GM19193 (cell line): ENCODE data around the gene FLT1.

ENCODE experiments used
- POLR2A ChIP-seq: IDR thresholded peaks from 4 replicates; pipeline ENCODE4 v1.6.1; 2011; ENCODE audit not compliant: insufficient read depth, insufficient read length; ENCODE audit errors: extremely low read depth

FLT1 gene, protein sequence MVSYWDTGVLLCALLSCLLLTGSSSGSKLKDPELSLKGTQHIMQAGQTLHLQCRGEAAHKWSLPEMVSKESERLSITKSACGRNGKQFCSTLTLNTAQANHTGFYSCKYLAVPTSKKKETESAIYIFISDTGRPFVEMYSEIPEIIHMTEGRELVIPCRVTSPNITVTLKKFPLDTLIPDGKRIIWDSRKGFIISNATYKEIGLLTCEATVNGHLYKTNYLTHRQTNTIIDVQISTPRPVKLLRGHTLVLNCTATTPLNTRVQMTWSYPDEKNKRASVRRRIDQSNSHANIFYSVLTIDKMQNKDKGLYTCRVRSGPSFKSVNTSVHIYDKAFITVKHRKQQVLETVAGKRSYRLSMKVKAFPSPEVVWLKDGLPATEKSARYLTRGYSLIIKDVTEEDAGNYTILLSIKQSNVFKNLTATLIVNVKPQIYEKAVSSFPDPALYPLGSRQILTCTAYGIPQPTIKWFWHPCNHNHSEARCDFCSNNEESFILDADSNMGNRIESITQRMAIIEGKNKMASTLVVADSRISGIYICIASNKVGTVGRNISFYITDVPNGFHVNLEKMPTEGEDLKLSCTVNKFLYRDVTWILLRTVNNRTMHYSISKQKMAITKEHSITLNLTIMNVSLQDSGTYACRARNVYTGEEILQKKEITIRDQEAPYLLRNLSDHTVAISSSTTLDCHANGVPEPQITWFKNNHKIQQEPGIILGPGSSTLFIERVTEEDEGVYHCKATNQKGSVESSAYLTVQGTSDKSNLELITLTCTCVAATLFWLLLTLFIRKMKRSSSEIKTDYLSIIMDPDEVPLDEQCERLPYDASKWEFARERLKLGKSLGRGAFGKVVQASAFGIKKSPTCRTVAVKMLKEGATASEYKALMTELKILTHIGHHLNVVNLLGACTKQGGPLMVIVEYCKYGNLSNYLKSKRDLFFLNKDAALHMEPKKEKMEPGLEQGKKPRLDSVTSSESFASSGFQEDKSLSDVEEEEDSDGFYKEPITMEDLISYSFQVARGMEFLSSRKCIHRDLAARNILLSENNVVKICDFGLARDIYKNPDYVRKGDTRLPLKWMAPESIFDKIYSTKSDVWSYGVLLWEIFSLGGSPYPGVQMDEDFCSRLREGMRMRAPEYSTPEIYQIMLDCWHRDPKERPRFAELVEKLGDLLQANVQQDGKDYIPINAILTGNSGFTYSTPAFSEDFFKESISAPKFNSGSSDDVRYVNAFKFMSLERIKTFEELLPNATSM (N-terminal part only)

DNA sequence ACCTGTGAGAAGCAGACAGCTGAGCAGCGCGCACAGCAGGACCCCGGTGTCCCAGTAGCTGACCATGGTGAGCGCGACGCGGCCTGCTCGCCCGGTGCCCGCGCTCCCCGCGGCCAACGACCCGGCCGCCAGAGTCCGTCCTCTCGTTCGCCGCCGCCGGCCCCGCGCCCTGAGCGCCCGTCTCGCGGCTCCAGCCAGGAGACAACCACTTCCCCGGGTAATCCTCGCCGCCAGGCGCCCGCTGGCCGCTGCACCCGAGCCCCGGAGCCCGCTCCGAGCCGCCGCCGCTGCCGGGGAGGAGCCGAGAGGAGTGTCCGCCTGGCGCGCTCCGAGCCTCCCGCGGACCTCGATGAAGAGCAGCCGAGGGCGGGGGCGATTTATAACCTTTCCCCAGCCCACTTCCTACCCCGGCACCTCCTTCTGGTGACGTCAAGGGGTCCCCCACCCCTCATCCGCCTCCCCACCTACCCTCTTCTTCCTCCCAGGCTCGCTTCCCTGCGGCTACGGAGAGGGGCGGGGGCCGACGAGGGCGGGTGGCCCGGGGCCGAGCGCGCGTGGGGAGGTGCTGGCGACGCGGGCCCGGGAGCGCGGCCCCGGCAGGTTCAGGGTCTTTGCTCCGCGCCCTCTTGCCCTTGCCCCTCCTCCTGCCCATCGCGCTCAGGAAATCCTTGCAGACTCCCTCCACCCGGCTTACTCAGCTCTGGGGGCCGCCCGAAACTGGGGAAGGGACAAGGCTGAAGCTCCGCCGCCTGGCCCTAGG, at the start of gene FLT1:
TSS of gene FLT1 (minus strand) at position 351 of the 760 bp plus-strand sequence. CDS start at position 66, 285 bp downstream.
- TF ChIP-seq POLR2A = peak; percentile 54

GRCh38 chr13:28544026-28544425, 49.1 kb upstream of the FLT1 start:
- no peak for TF ChIP-seq POLR2A

DNA sequence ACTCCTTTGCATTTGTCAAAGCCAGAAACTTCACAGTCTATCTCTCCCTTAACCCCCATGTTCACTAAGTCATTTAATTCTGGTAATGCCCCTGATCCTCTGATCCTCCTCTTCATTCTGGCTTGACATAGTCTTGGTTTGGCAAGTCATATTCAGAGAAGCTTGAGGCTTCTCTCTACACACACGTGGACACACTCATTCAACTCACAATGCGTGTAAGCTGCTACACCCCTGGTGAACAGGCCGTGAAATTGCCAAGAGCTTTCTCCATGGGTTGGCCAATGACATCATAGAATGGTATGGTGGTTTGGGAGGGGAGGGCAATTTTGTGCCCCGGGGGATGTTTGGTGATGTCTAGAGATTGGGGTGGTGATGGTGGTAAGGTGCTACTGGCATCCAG, 47.9 kb upstream of the FLT1 start:
- no peak for TF ChIP-seq POLR2A

- TF ChIP-seq POLR2A = no peak
These were observed 47.0 kb upstream of the FLT1 start for GRCh38 chr13:28541966-28542365.

- TF ChIP-seq POLR2A = no peak
These were observed 45.7 kb upstream of the FLT1 start for GRCh38 chr13:28540612-28541011.

DNA sequence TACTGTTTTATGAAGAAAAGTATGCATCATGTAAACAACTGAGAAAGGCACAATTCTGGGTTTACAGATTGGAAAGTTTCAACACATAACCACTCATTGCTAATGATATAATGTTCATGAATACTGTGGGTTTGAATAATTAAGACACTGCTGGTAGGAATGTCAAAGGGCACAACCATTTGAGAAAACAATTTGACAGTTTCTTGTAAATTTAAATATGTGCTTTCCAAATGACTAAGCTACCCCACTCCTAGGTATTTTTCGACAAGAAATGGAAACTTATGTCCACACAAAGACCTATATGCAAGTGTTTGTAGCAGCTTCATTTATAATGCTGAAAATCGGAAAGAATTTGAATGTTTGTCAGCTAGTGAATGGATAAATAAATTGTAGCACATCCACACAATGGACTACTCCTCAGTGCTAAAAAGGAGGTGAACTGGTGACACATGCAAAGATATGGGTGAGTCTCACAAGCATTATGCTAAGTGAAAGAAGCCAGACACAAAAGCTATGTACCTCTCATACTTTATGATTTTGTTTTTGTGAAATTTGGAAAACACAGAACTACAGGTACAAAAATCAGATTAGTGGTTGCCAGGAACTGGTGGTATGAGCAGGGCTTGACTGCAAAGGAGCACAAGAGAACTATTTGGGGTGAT, 44.8 kb upstream of the FLT1 start:
- TF ChIP-seq POLR2A = no peak

- no peak for TF ChIP-seq POLR2A
These were observed 44.0 kb upstream of the FLT1 start for GRCh38 chr13:28538932-28539331.

GRCh38 chr13:28537171-28537570, 42.2 kb upstream of the FLT1 start:
- TF ChIP-seq POLR2A = no peak

GRCh38 chr13:28536371-28536770, 41.4 kb upstream of the FLT1 start:
- no peak for TF ChIP-seq POLR2A

DNA sequence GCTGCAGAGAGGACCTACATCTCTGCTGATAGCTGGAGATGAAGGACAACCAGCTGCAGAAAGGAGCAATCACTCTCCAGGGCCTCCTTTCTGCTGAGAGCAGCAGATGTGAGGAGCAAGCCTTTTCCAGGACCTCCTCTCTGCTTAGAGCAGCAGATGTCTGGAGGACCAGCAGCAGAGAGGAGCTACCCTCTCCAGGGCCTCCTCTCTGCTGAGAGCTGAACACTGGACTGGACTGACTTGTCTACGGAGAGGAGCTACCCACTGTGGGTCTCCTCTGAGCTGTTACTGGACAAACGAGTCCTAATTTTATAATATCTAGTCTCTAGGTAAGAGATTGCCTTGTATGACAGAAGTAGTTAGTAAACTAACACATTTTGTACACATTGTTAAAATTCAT, 40.8 kb upstream of the FLT1 start:
- TF ChIP-seq POLR2A = no peak

DNA sequence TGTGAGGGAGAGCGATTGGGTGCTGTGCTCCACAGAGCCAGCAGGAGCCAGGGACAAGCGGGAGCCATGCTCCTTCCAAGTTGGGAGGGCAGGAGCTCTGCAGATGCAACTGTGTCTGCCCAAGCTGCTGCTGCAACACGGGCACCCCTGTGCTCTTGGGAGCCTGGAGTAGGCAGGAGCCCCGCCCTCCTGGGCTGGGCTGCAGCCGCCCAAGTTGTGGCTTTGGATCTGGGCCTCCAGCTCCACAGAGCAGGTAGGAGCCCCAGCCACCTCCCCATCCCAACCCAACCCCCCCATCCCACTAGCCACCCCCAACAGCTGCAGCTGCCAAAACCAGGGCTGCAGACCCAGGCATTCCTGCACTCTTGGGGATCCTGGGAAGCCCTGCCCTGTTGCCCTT, 39.9 kb upstream of the FLT1 start:
- TF ChIP-seq POLR2A = no peak

DNA sequence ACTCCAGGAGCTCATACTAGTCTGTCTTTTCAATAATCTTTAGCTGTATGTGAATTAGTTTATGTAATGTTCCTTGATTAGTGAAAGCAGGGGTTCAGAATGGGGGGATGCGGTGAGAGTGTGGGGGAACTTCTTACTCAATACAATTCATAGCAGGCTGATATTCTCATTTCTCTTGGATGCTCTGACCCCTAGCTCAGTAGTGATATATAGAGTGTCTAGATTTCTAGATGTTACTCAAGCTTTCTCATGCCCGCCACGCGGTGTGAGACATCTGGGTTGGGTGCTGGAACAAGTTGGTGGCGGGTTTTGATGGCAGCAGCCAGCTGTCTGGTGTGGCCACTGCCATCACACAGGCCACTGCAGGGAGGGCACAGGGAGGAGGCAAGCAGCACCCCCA, 39.3 kb upstream of the FLT1 start:
- TF ChIP-seq POLR2A = no peak

DNA sequence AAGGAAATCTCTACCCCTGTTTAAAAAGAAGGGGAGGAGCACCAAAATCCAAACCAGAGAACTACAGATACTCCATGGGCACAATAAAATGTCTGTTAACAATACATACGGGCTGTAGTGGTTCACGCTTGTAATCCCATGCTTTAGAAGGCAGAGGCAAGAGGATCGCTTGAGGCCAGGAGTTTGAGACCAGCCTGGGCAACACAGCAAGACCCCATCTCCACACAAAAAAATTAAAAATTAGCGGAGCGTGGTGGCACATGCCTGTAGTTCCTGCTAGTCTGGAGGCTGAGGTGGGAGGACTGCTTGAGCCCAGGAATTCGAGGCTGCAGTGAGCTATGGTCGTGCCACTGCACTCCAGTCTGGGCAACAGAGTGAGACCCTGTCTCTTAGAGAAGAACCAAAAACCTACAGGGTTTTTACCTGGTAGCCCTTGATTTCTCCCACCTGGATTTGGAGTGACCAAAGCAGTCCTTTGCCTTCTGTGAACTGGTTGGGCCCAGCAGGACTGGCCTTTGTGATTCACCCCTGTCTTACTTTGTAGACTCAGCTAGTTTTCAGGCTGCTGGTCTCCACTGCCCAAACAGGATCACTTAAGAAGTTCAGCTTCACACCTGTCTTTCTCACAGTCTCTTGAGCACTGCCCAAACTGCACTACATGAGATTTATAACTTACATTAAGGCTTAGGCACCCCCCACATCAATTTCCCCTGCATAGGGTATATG, 38.7 kb upstream of the FLT1 start:
- no peak for TF ChIP-seq POLR2A
